Prostate gland (tissue), 2 donors: ENCODE results near the gene MPPED2.

Experiments
- CTCF ChIP-seq, 4 experiments: fragments of 200-600 bp in 2 of 4; fragments of 450-650 bp in 2 of 4; sonication (generic) in 2 of 4; IDR thresholded peaks; 1 replicate in 3 of 4; 2 replicates in 1 of 4; pipeline ENCODE4 v1.5.1; 2016 to 2019; ENCODE audit warnings: antibody characterized with exemption in 4 of 4, mild to moderate bottlenecking in 2 of 4, moderate library complexity in 2 of 4
- POLR2A ChIP-seq: fragments of 450-650 bp; IDR thresholded peaks from one replicate; pipeline ENCODE4 v1.6.1; 2016; ENCODE audit warnings: antibody characterized with exemption, mild to moderate bottlenecking

GRCh38 chr11:30587269-30587812 lies 1.2 kb upstream of the MPPED2 start:
- no peak for TF ChIP-seq CTCF (IDR thresholded peaks at IDR 0.05)
- TF ChIP-seq POLR2A = no peak
